ENCODE results near the gene RPL37.
A peak's percentile ranks its signal among the peaks of the same experiment; 100 is the strongest.
"Not testable (repeated sequence)": the region's sequence is repeated elsewhere in the genome, so short reads cannot be mapped to it uniquely, and the experiment has no call there.

RPL37 gene

GRCh38 chr5:40834849-40835787 is at the start of gene RPL37:
RPL37 (minus strand) TSS chr5:40835222; CDS start chr5:40835185, 37 bp downstream.
- DNase-seq (ENCODE audit: low read depth) = peak; percentile 99

GRCh38 chr5:40883051-40883450 is 48.0 kb upstream of the RPL37 start:
- DNase-seq (ENCODE audit: low read depth) = not testable (repeated sequence)

GRCh38 chr5:40882291-40882690 is 47.3 kb upstream of the RPL37 start:
- no peak for DNase-seq (ENCODE audit: low read depth)

DNA sequence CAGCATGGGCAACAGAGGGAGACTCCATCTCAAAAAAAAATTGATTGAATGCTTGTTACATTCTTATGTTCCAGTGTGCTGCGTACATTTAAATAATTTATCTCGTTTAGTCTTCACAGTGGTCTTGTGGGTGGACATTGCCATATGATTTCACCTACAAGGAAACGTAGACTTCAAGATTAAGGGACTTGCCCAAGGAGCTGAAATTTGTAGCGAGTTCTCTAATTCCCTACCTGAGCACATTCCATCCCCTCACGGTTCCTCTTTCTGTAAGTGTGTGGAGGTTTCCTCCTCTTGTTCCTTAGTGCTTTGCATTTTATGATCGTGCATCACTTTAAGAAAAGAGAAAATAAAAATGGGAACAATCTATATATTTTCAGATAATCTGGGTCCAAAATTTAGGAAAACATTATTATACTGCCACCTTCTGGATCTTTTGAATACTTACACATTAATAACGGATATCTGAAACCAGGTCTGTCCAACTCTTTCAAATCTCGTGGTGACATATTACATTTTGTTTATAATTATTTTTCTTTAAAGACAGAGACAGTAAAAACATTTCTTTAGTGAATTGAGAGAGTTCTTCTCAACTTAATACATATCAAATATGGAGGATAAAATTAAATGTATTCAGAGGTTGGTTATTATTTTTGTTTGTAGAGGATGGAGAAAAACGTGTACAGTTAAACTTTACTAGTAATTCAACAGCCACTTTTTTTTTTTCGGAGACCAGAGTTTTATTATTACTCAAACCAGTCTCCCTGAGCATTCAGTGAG is 44.3 kb upstream of the RPL37 start:
- DNase-seq (ENCODE audit: low read depth) = peak; percentile 61

GRCh38 chr5:40877371-40877988 is 42.5 kb upstream of the RPL37 start:
- no peak for DNase-seq (ENCODE audit: low read depth)

- no peak for DNase-seq (ENCODE audit: low read depth)
Observed at GRCh38 chr5:40875958-40876357, 40.9 kb upstream of the RPL37 start.

GRCh38 chr5:40873286-40873880 is 38.4 kb upstream of the RPL37 start:
- DNase-seq (ENCODE audit: low read depth) = no peak

DNA sequence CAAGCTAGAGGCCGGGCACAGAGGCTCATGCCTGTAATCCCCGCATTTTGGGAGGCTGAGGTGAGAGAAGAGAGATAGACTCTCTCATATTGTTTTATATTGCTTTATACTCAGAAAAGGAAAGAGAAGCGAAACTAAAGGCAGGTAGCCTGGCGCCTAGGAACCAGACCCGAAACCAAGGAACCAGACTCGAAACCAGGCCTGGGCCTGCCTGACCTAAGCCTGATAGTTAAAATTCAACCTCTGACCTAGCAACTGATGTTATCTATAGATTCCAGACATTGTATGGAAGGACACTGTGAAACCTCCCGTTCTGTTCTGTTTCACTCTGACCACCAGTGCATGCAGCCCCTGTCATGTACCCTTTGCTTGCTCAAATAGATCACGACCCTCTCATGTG is 37.2 kb upstream of the RPL37 start:
- not testable (repeated sequence) for DNase-seq (ENCODE audit: low read depth)

GRCh38 chr5:40871177-40871576 is 36.2 kb upstream of the RPL37 start:
- DNase-seq (ENCODE audit: low read depth) = peak; percentile 34

DNA sequence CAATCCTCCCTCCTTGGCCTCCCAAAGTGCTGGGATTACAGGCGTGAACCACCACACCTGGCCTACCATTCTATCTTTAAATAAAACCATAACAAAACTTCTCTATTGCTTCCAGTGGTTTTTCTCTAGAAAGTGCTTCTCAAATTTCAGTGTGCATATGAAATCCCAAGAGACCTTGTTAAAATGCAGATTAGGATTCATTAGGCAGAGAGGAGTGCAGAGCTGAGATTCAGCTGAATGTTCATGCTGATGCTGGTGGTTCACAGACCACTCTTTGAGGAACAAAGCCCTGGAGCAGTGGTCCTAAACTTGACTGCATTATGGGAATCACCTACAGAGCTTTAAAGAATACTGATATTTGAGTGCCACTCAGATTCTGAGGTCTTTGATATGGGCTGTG is 34.4 kb upstream of the RPL37 start:
- DNase-seq (ENCODE audit: low read depth) = no peak

DNA sequence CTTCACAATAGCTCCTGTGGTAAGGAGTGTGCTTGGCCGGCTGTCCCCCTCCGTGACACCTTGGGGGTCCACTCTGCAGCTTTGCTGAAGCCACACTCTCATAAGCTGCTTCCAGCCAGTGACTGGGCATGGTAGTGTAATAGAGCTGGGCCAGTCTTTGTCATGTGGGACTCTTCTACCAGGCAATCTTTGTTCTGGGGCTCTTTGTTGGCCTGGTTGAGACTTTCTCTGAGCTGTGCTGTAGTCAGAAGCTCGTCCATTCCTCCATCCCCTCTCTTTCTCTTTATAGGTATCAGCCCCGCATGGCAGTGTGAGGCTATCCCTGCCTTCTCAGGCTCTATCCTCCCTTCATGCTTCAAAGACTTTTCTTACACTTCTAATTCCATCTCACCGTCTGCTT is 31.8 kb upstream of the RPL37 start:
- no peak for DNase-seq (ENCODE audit: low read depth)

DNA sequence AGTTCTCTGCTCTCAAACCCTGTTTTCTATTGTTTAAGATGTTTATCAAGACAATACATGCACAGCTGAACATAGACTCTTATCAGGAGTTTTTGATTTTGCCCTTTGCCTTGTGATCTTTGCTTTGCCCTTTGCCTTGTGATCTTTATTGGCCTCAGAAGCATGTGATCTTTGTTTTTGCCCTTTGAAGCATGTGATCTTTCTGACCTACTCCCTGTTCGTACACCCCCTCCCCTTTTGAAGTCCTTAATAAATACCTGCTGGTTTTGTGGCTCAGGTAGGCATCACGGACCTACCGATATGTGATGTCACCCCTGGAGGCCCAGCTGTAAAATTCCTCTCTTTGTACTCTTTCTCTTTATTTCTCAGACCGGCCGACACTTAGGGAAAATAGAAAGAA is 30.0 kb upstream of the RPL37 start:
- DNase-seq (ENCODE audit: low read depth) = not testable (repeated sequence)

DNA sequence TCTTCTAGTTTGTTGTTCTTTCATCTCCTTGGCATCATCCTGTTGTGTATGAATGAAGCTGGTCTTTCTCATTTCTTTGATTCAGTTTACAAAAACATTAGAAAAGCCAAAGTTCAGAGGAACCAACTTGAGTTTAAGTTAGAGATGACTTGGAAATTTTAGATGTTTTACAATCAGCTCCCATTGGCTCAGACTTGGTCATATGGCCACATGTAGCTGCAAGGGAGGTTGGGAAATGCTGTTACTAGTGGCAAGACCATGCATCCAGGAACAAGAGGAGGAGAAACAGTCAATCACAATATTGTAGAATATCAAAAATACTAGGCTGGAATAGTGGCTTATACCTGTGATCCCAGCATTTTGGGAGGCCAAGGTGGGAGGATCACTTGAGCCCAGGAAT is 25.7 kb upstream of the RPL37 start:
- DNase-seq (ENCODE audit: low read depth) = no peak

- no peak for DNase-seq (ENCODE audit: low read depth)
Observed at GRCh38 chr5:40853632-40854192, 18.7 kb upstream of the RPL37 start.

DNA sequence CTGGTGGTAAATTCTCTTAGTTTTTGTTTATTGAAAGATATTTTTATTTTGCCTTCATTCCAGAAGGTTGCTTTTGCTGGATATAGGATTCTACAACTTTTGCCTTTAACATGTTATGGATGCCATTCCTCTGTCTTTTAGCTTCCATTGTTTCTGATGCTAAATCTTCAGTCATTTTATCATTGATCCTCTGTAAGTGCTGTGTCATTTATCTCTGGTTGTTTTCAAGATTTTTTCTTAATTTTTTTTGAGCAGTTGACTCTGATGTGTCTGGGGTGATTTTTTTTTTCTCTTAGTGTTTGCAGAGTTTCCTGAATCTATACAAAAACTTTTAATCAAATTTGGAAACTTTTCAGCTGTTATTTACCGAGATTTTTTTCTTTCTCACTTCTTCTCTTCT is 12.5 kb upstream of the RPL37 start:
- DNase-seq (ENCODE audit: low read depth) = no peak

GRCh38 chr5:40846371-40846770 is 11.3 kb upstream of the RPL37 start:
- DNase-seq (ENCODE audit: low read depth) = no peak

- DNase-seq (ENCODE audit: low read depth) = no peak
Observed at GRCh38 chr5:40844565-40844964, 9.5 kb upstream of the RPL37 start.

DNA sequence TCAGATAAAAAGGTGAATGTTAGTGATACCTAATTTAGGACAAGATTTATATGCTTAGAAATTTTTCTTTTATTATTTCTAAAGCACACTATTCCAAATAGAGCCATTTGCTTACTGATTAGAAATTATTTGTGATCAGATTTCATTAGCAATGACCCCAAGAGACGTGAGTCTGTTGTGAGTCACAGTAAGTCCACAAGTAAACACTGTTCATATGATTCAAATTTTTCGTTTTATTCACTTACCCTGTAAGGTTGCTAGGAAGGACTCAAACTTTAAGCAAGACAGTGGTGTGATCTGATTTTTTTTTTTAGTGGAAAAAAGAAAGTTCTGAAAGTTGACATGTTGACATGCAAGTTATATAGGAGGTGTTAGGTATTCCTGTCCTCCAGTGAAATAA is 7.3 kb upstream of the RPL37 start:
- DNase-seq (ENCODE audit: low read depth) = peak; percentile 77

DNA sequence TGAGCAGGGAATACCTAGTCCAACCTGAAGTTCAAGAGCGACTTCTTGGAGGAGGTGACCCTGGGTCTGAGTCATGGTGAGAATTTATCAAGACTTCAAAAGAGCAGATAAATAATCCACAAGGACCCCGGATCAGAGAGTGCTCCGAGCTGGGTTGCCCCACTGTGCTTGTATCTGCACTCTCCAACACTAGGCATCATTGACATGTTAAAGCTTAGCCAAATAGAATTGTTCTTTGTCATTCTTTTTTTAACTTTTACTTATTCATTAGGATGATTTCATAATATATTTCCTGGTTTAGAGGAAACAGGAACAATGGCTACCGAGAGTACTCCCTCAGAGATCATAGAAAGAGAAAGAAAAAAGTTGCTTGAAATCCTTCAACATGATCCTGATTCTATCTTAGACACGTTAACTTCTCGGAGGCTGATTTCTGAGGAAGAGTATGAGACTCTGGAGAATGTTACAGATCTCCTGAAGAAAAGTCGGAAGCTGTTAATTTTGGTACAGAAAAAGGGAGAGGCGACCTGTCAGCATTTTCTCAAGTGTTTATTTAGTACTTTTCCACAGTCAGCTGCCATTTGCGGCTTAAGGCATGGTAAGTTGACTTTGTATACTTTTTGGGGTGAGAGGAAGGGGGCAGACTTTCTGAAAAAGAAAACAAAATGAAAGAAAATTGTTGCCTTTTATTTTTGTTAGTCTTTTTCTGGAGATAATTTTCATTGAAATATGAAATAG is 6.2 kb upstream of the RPL37 start, which contains the start of gene CARD6:
TSS of gene CARD6 (plus strand) at position 300 of the 738 bp plus-strand sequence. CDS start at position 316, 16 bp downstream.
- DNase-seq (ENCODE audit: low read depth) = peak; percentile 32

DNA sequence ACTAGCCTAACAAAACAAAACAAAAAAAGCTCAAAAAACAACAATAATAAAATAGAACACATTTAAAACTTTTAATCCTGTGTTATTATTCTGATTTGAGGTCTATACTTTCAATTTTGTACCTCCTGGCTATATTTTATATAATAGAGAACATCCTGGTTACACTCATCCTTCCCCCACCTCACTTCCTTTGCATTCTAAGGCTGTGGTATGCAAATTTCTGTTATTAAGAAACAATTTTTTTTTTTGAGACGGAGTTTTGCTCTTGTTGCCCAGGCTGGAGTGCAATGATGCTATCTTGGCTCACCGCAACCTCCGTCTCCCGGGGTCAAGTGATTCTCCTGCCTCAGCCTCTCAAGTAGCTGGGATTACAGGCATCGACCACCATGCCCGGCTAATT is 3.1 kb upstream of the RPL37 start:
- DNase-seq (ENCODE audit: low read depth) = no peak

DNA sequence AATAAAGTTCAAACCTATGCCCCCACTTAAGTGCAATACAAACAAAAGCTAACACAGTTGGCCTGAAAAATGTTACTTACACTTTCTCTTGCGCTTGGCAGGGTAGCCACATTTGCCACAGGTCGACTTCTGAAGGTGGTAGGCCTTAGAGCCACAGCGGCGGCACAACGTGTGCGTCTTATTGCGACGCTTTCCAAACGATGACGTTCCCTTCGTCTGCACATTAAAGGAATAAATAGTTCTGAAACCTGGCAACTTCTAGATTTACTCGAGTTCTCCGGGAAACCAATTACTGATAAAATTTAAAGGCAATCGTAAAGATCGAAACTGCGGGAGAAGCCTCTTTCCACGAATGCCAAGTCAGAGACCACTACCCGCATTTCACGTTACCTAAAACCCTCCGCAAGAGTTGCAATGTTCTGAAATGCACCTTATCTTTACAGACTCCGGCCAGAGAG is 602 bp downstream of the RPL37 start:
- peak; percentile 33 for DNase-seq (ENCODE audit: low read depth)
